ENCODE measurements around the gene SLC4A1AP.

- TF ChIP-seq CTCF (IDR thresholded peaks at IDR 0.05) (no peak), EZH2 (IDR thresholded peaks at IDR 0.05; ENCODE audit: borderline replicate concordance, insufficient read depth, low read depth, low read length, poor library complexity, severe bottlenecking) (no peak)
These were observed 34.7 kb upstream of the SLC4A1AP start, which contains the start of the genes CCDC121 and GPN1 for GRCh38 chr2:27628767-27629709.
